Stimulated activated CD4-positive, alpha-beta T cell treated with anti-CD3 and anti-CD28 coated beads, Interleukin-15, amount 100 ng/mL, for 1 hour (primary cell): ENCODE data around the gene PIP4K2C.
"Not testable (repeated sequence)": the region's sequence is repeated elsewhere in the genome, so short reads cannot be mapped to it uniquely, and the experiment has no call there.

Source experiments
- DNase-seq, 2 donors: peaks; one replicate each; pipeline ENCODE4 v3.0.0-alpha.2; 2020; ENCODE audit warnings: low read depth in 1 of 2, low spot score in 1 of 2

The PIP4K2C gene

GRCh38 chr12:57584050-57584449 is 6.9 kb upstream of the PIP4K2C start:
- no peak for DNase-seq

GRCh38 chr12:57584690-57585089 is 6.3 kb upstream of the PIP4K2C start:
- no peak for DNase-seq

GRCh38 chr12:57585156-57585555 is 5.8 kb upstream of the PIP4K2C start:
- DNase-seq: no peak

GRCh38 chr12:57586128-57586527 is 4.9 kb upstream of the PIP4K2C start:
- no peak for DNase-seq

- DNase-seq: no peak
These were observed 4.1 kb upstream of the PIP4K2C start for GRCh38 chr12:57586832-57587429.

- not testable (repeated sequence) for DNase-seq
These were observed 1.9 kb upstream of the PIP4K2C start for GRCh38 chr12:57588951-57589610.

- no peak for DNase-seq
These were observed 521 bp upstream of the PIP4K2C start for GRCh38 chr12:57590479-57590863.

- no peak for DNase-seq
These were observed 862 bp downstream of the PIP4K2C start for GRCh38 chr12:57591782-57592325.

- no peak for DNase-seq
These were observed 1.7 kb downstream of the PIP4K2C start for GRCh38 chr12:57592551-57593165.

GRCh38 chr12:57593187-57593586 is 2.2 kb downstream of the PIP4K2C start:
- no peak for DNase-seq

- DNase-seq: no peak
These were observed 9.4 kb downstream of the PIP4K2C start for GRCh38 chr12:57600395-57600794.

- no peak for DNase-seq
These were observed 11.6 kb downstream of the PIP4K2C start for GRCh38 chr12:57602544-57602943.

- DNase-seq: no peak
These were observed 12.3 kb downstream of the PIP4K2C start for GRCh38 chr12:57603324-57603723.

GRCh38 chr12:57603815-57604453 is 12.9 kb downstream of the PIP4K2C start:
- DNase-seq: no peak

- DNase-seq: no peak
These were observed 13.5 kb downstream of the PIP4K2C start, which contains the start of gene DTX3 for GRCh38 chr12:57604454-57604991. TSS of gene DTX3 (plus strand) at chr12:57604824. CDS start at chr12:57606518, 1,694 bp downstream.

- no peak for DNase-seq
These were observed 14.2 kb downstream of the PIP4K2C start for GRCh38 chr12:57604992-57605810.

GRCh38 chr12:57605811-57606311 is 14.9 kb downstream of the PIP4K2C start:
- no peak for DNase-seq

GRCh38 chr12:57606399-57606798 is 15.4 kb downstream of the PIP4K2C start:
- no peak for DNase-seq

GRCh38 chr12:57606821-57607220 is 15.8 kb downstream of the PIP4K2C start:
- no peak for DNase-seq

- no peak for DNase-seq
These were observed 17.1 kb downstream of the PIP4K2C start for GRCh38 chr12:57607958-57608663.
